GM19238 (cell line): ENCODE results near the gene MBTPS1.

Experiments
- DNase-seq: peaks from one replicate; pipeline ENCODE4 v3.0.0; 2011; ENCODE audit warnings: low spot score; ENCODE audit not compliant: insufficient read length

Gene MBTPS1

DNA sequence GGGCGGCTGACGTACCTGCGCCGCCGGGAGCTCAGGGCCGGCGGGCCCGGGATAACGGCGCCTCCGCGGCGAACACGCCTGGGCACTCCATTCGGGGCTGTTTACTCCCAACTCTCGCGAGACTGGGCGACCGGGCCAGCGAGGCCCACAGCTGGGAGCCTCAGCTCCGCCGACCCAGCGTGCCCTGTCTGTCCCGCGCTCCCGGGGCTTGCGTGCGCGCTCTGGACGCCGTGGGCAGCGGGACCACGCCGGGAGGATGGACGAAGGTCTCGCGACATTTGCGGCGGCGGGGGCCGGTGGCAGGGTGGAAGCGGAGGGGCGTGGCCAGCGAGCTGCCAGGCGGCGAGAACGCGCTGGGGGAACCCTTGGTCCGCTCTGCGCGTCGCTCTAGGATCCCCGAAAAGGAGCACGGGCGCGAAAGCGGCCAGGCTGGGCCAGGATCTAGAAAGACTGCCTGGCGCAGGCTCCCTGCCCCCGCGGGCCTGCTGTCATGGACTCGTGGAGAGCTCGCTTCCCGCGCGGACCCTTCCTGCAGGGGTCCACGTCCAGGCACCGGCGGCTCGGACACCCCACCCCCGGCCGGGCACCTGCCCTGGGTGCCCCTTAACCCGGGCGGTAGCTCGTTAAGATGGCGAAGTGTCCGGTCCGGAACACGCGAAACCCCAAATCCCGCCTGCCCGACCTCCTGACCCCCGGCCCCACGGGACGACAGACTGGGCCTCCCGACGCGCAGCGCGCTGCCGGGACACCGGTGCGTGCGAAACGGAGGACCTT, at the start of gene MBTPS1:
MBTPS1 (minus strand) TSS at position 223 of the 774 bp plus-strand sequence. CDS start 15,159 bp downstream, outside the sequence.
- DNase-seq = peak; percentile 94

DNA sequence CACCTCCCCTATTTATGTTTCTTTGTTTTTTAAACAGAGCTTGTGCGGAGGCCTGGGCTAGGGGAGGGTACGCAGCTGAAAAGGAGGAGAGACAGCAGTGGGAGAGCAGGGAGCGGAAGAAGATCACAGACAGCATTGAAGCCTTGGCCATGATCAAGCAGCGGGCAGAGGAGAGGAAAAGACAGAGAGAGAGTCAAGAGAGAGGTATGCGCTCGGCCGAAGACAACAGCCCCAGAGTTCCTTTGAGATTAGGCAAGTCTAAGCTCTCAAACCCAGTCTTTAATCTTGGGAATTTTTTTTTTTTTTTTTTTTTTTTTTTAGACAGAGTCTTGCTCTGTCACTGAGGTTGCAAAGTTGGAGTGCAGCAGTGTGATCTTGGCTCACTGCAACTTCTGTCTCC, 49.0 kb upstream of the MBTPS1 start:
- DNase-seq = no peak

DNA sequence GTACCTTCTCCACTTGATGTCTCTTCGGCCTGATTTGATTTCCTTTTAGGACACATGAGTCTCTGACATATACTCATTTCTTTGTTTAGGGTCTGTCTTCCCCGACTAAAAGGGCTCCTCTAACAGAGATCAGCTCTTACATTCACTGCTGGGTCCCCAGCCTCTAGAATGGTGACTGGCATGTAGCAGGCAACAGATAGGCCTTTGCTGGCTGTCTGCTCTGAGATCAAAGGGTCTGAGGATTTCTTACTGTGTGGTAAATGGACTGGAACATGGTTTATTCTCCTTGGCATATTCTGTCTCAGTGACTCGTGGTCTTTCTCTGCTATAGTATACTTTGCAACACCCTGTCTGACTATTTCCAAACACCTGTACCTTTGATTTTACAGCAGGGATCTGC, 45.1 kb upstream of the MBTPS1 start:
- no peak for DNase-seq

DNA sequence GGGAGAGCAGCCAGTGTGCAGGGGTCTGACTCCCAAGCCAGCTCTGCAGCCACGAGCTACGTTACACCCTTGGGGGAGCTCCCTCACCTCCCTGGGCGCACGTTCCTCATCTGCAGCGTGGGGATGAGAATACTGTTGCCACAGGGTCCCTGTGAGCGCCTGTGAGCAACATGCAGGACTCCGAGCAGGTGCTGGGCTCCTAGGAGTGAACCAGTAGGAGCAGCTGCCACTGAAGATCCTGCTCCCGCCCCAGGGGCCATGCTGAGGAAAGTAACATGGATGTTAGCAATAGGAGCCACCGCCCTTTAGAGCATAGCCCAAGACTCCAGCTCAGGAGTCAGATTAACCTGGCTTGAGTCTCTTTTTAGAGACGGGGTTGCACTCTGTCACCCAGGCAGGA, 44.3 kb upstream of the MBTPS1 start:
- DNase-seq = no peak

DNA sequence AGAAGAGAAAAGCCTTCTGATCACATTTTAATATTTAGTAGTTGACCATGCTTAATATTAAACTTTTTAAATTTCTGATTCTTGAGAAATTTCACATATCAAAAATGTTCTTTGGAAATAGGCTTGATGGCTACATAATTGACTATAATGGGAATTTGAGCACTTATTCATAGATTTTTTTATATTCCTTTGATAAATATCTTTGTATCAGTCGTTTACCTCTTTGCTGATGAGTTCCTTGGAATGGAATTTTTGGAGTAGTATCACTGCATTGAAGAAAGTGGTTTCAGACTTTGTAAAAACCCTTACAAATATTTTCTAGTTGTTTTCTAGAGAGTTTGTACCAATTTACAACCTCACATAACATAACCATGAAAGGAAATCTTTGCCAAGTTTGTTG, 43.1 kb upstream of the MBTPS1 start:
- DNase-seq = no peak

DNA sequence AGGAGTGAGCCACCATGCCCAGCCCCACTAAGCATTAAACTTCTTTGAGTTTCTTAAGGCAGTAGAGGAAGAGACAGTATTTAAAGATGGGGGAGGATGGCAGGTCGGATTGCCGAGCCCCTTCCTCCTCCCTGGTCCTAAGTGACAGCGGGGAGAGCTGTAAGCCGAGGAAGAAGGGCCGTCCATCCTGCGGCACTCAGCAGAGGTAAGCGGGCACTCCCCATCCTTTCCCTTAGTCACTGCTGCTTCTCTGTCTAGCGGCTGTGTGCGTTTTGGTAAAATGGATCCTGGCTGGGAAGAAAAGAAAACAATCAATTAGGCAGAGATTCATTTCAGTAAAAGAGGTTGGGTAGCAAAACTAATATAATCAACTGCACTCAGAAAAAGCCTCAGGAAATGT, 42.3 kb upstream of the MBTPS1 start:
- DNase-seq = no peak

DNA sequence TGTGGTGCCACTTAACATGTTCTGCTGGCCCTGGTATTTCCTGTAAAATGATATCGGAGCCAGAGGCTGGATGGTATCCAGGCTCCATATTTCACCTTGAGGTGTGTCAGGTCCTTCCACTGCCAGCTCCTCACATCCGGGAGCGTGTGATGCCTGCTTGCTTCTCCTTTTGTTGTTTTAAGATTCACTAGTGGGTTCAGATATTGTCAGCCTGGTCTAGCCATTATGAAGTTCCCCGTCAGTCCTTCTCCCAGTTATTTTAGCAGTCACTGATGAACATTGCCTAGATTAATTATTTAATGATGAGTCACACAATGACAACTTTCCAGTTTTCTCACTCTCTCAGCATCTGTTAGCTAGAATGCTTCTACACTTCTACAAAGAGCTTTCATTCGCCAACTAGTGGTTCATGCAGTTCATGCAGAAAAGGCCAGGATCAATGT, 39.6 kb upstream of the MBTPS1 start:
- DNase-seq = no peak

DNA sequence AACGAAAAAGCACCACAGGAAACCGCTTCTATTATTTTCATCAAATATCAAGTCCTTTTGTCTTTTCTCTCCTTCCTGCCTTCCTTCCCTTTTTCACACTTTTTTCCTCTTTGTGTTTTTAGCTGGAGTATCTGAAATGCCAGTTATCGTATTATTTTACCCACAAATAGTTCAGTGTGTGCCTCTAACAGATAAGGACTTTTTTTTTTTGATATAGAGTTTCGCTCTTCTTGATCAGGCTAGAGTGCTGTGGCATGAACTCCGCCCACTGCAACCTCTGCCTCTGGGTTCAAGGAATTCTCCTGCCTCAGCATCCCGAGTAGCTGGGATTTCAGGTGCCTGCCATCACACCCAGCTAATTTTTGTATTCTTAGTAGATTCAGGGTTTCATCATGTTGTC, 39.0 kb upstream of the MBTPS1 start:
- no peak for DNase-seq

DNA sequence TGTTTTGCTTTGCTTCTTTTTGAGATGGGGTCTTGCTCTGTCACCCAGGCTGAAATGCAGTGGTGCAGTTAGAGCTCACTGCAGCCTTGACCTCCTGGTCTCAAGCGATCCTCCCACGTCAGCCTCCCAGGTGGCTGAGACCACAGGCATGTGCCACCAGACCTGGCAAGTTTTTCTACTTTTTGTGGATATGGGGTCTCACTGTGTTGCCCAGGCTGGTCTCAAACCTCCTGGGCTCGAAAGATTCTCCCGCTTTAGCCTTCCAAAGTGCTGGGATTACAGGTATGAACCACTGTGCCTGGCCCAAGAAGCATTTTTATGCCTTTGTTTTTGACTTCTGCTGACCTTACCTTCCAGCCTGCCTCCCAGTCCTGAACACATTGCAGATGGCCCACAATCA, 38.5 kb upstream of the MBTPS1 start:
- no peak for DNase-seq

DNA sequence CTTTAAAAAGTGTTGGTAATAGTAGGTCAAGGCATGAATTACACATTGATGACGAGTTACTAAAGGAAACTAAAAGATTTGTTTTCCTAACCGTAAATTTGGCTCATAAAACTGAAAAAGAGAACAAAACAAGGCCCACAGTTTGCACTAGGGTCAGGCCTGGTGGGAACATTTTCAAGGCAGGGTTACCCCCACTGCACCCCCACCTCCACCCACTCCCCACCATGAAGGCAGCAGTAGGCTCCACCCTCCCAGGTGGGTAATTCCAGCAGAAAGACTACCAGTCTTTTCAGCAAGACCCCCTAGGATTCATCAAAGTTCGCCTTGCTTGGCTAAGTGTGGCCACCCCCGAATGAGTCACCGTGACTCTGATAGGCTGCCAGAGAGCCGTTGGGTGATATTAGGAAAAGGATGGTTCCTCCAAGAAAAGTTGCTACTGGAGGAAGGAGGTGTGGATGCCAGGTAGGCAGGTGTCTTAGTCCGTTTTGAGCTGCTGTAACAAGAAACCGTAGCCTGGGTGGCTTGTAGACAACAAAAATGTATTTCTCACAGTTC, 37.0 kb upstream of the MBTPS1 start:
- DNase-seq = no peak

DNA sequence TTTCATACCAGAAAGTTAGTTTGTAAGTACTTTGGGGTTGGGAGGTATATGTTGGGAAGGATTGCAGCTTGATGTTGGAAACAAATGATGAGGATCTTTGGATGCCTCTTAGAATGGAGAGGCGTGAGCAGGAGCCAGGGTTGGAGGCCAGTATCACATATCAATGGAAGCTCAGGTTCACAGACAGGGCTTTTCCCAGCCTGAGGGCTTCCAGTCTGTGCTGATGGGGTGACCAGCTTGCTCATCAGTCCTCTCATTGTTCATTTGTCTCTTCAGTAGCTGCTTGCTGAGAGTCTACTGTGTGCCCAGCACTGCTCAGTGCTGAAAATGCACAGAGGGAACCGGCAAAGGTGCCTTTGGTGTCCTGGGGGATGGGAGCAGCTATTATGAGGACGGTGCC, 34.2 kb upstream of the MBTPS1 start:
- no peak for DNase-seq

DNA sequence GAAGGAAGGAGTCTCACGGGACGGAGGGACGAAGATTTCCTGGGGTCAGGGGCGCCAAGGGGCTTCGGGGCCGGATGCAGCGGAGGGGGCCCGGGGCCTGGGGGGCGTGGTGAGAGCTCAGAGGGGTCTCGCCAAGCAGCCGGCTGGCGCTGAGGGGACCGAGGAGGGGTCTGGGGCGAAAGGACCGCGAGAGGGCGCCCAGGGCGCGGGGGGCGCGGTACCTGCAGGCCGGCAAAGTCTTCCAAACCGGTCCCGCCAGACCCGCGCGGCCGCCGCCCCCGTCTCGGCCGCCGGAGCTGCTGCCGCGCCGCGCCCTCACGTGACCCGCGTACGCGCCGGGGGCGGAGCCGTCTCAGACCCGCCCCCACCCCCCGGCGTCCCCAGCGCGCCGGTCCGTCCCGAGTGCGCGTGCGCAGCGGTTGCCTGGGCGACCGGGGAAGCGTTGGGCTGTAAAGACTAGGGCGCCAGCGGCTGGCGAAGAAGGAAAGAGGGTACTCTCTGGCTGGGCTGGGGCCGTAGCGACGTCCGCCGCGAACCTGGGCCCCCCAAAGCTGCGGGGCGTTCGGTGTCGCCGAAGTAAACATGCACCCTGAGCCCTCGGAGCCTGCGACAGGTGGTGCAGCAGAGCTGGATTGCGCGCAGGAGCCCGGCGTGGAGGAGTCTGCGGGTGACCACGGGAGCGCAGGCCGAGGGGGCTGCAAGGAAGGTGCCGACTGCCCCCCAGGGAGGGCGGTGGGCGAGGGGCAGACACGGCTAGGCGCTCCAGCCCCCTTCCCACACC, 28.3 kb upstream of the MBTPS1 start, which contains the start of the genes DNAAF1 and HSDL1:
DNAAF1 (plus strand) TSS at position 450 of the 781 bp plus-strand sequence; CDS start at position 583, 133 bp downstream.
HSDL1 (minus strand) TSS at position 319 of the 781 bp plus-strand sequence. CDS start 13,856 bp downstream, outside the sequence.
- peak; percentile 93 for DNase-seq

DNA sequence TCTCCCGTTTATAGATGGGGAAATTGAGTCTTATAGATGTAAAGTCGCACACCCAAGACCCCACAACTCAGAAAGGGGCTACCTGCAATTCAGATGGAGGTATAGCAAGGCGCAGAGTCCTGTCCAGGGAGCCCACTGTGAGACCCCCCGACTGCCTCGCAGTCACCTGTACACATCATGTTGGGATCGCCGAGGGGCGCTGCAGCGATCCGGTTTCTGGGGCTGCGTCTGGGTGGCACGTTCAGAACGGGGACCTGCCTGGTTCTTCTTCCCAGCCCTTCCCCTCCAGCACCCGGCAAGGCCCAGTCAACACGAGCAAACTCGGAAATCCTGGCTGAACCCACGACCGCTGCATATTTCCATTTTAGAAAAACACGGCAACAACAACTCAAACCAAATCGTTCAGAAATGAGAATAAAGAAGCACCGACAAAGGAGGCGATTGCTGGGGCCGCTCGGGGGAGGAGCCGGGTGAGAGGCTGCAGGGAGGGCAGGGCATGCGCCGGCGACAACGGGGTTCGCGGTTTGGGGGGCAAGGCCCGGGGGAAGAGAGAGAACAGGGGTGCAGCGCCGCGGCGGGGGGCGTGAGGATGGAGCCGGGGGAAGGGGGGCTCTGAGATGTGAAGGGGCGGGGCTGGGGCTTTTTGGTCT, 27.6 kb upstream of the MBTPS1 start:
- DNase-seq = peak; percentile 35

DNA sequence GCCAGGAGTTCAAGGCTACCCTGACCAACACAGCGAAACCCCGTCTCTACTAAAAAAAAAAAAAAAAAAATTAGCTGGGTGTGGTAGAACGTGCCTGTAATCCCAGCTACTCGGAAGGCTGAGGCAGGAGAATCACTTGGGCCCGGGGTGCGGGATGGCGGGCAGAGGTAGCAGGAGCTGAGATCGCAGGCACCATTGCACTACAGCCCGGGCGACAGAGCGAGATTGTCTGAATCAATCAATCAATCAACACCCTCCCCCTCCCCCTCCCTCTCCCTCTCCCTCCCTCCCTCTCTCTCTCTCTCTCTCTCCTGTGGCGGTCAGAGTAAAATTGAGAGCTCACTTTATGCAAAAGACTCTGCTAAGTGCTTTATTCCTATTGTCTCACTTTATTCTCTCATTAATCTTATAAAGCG, 27.1 kb upstream of the MBTPS1 start:
- DNase-seq = no peak

DNA sequence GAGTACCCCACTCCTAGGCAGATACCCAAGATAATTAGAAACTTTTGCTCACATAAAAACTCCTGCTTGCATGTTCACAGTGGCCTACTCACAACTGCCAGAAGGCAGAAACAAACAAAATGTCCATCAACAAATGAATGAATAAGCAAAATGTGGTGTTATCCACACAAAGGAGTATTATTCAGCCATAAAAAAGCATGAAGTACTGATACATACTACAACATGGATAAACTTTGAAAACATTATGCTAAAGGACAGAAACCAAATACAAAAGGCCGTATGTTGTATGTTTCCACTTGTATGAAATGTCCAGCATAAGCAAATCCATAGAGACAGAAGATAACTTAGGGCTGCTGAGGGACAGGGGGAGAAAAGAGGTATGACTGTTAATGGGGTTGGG, 26.3 kb upstream of the MBTPS1 start:
- DNase-seq = no peak

DNA sequence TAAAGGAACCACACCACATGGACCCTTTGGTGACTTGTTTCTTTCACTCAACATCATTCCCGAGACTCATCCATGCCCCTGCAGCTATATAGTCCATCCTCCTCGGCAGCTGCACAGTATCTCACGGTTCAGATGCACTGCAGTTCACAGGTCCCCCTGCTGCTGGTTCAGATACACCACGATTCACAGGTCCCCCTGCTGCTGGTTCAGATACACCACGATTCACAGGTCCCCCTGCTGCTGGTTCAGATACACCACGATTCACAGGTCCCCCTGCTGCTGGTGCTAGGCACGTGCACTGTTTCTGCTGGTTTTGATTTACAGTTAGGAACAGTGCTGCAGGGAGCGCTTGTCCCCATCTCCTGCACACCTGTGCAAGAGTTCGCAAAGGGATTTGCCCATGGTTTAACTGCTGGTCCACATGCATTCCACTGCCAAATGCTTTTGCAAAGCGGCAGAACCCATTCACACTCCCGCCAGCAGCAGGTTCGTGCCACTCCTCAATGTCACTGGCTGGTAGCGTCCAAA, 24.5 kb upstream of the MBTPS1 start:
- DNase-seq = no peak

DNA sequence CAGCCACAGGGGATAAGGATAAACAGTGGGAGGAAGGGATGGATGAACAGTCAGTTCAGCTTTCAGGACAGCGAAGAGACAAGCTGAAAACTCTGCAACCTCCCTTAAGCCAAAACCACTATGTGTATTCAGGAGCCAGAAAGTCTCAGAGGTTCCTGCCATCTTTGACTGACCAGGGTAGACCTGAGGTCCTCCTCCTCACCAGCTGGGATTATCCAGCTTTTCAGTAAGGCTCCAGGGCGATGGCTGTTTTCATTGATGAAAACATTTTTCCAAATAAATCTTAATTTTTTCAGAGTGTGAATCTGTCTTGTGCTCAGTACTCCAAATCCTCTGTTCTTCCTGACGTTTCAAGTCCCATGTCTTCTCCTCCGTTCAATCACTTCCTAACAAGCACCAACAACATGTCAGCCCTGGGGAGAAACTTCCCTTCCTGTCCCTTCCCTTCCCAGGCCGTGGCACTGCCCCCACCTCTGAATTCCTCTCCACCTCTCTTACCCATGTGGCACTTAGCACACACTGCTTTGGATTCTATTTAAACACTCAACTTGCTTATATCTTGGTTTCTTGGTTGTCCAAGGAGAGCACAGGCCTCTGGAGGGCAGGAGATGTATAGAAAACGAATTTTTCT, 23.0 kb upstream of the MBTPS1 start:
- DNase-seq = no peak

DNA sequence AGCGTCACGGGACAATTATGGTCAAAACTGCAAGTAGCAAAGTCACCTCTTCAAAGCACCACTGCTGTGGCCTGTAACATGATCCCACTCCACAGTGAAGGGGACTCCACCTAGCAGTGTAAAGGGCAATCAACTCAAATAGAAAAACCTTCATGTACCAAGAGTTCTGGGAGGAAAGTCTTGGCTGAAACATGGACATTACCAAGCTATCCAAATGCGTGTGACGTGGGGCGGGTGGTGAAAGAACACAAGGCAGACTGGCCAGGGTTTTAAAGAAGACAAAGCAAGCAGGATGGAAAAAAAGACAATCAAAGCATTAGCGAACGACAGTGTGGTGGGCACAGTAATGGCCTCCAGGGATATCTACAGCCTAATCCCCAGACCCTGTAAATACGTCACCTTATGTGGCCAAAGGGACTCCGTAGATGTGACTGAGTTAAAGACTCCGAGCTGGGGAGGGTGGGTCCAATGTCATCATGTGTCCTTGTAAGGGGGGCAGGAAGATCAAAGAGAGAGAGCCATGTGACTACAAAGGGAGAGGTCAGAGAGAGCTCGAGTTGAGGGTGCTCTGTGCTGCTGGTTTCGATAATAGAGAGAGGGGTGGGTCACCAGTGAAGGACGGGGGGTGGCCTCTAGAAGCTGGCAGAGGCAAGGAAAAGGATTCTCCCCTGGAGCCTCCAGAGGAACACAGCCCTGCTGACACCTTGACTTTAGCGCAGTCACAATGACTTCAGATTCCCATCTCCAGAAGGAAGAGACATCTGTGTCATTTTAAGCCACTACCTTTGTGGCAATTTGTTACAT, 22.3 kb upstream of the MBTPS1 start:
- DNase-seq = peak; percentile 34

DNA sequence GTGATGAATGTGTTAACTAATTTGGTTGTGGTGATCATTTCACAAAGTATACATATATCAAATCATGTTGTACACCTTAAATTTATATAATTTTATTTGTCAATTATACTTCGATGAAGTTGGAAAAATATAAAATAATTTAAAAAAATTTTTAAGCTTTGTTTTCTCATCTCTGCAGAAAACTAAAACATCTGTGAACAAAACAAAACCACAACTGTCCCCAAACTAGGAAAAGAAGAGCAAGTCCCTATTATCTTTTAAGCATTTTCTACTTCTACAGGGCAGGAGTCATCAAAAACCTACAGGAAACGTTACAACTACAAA, 21.7 kb upstream of the MBTPS1 start:
- DNase-seq = no peak

DNA sequence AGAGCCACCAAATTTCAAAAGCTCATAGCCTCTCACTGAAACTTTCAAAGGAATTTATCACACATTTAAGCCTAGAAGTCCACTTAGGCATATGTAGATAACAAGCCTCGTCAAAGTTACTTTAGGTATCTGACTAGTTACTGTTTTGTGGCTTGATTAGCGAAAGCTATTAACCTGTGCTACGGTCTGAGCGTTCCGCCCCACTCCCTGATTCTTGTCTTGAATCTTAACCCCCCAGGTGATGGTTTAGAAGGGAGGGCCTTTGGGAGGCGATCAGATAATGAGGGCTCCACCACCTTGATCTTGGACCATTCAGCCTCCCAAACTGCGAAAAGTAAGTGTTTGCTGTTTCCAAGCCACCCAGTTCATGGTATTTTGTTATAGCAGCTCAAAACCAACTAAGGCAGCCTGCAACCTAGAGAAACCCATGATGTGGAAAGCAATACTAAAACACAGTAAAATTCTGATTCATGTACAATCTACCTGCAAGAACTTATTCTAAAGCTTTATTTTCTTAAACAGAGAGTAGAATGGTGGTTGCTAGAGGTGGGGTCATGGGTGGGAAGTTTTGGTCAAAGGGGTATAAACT, 21.1 kb upstream of the MBTPS1 start:
- DNase-seq = no peak
